Right ventricle myocardium inferior (tissue), 1 donor: Measurements from ENCODE around the gene KRT37. TPM values are rescaled to one million over a fixed set of nuclear protein-coding genes. Genes with fewer than 3 reads are reported as not detected.

Source experiments
- ATAC-seq: fragments of 200-7000 bp; cut with Tn5 transposase; one replicate; pipeline ENCODE4 v1.9.1; 2020; ENCODE audit warnings: mild to moderate bottlenecking, moderate library complexity
- DNase-seq: peaks from one replicate; pipeline ENCODE4 v3.0.0; 2021; ENCODE audit errors: missing footprints
- intact Hi-C: fragments of 100-400 bp; cut with DNase I; formaldehyde crosslinking; loops from one replicate; pipeline ENCODE4 v1.11.0; 2022
- long read RNA-seq: library from polyadenylated mRNA; unstranded; transcript quantifications from one replicate; pipeline ENCODE4 v2.0.0, GENCODE V29; 2021
- total RNA-seq: library from RNA; stranded (reverse); fragmentation: NEBNext Ultra II Directional; extraction: Animal tissue kit (Norgen Biotek cat#: 25700); gene quantifications from one replicate; pipeline ENCODE4 v1.2.1, GENCODE V29; 2021
- donor health status: DM: no; HTN: yes; CAD: no; lungs with severe emphysema.

The KRT37 gene
- not detected for total RNA-seq
- long read RNA-seq, result 0 reads

- no peak for DNase-seq
- intact Hi-C loops, result no loop called here
- ATAC-seq, result no peak
Measured at GRCh38 chr17:41424111-41424635, at the start of gene KRT37. Gene KRT37, minus strand, starts transcription at chr17:41424585. Its CDS starts 62 bp downstream, at chr17:41424523.

DNA sequence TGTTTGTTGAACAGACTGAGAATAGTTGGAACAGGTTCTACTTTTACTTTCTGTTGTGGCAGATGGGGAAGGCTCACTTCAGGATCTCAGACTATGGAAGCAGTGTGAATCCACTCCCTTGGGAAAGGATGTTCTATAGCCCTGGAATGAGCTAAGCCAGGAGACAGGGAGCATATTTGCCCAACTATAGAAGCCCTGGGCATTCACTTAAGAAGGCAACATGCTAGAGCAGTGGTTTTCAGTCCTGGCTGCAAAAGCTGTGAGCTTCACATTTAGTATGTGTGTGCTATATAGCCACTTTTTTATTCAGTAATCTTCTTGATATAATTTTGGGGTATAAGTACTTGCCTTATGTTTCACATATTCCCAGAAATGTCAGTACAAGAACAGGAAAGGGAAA, 44.0 kb upstream of the KRT37 start:
- intact Hi-C loops, result loop anchor here (10.0 kb wide), 1 partner anchor 164 kb away; the partner anchor contains the start of genes KRTAP16-1 and KRTAP29-1
- no peak for ATAC-seq
- no peak for DNase-seq

- no peak for ATAC-seq
- intact Hi-C loops, result loop anchor here (10.0 kb wide), 1 partner anchor 163 kb away; the partner anchor contains the start of genes KRTAP16-1 and KRTAP29-1
Measured at GRCh38 chr17:41467561-41467960, 43.2 kb upstream of the KRT37 start.

GRCh38 chr17:41466988-41467387, 42.6 kb upstream of the KRT37 start, which contains the start of gene KRT32:
Gene KRT32, minus strand, starts transcription at chr17:41467386. Its CDS starts 61 bp downstream, at chr17:41467325.
- no peak for DNase-seq
- no peak for ATAC-seq
- intact Hi-C loops, result loop anchor here (10.0 kb wide), 1 partner anchor 162 kb away; the partner anchor contains the start of genes KRTAP16-1 and KRTAP29-1

More at GRCh38 chr17:41467561-41467960, 43.2 kb upstream of the KRT37 start:
- no peak for DNase-seq

DNA sequence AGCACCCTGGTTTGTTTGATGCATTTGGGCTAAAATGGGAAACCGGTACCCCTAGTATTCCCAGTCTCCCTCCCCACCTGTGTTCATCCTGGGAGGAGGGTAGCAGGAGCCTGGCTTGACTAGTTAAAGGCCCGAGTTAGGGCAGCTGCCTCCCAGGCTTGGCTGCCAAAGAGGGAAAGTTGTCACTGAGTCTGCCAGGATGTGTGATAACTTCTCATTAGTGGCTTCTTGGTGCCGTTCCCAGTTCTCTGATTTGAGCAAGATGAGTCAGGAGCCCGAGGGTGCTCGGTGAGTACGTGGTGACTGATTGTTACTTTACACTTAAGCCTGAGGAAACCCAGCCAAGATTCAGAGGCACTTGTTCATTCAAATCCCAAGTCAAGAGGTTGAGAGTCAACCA, 40.3 kb upstream of the KRT37 start:
- DNase-seq (no peak), ATAC-seq (peak; percentile 93)
- intact Hi-C loops, result loop anchor here (10.0 kb wide), 1 partner anchor 160 kb away; the partner anchor contains the start of genes KRTAP16-1 and KRTAP29-1

- ATAC-seq (no peak), DNase-seq (no peak)
- intact Hi-C loops, result loop anchor here (10.0 kb wide), 1 partner anchor 159 kb away; the partner anchor contains the start of genes KRTAP16-1 and KRTAP29-1
Measured at GRCh38 chr17:41464173-41464572, 39.8 kb upstream of the KRT37 start.

GRCh38 chr17:41463746-41464145, 39.4 kb upstream of the KRT37 start:
- DNase-seq (no peak), ATAC-seq (no peak)
- intact Hi-C loops, result loop anchor here (10.0 kb wide), 1 partner anchor 159 kb away; the partner anchor contains the start of genes KRTAP16-1 and KRTAP29-1

- intact Hi-C loops, result loop anchor here (10.0 kb wide), 1 partner anchor 158 kb away; the partner anchor contains the start of genes KRTAP16-1 and KRTAP29-1
- DNase-seq (no peak), ATAC-seq (no peak)
Measured at GRCh38 chr17:41462705-41463104, 38.3 kb upstream of the KRT37 start.

DNA sequence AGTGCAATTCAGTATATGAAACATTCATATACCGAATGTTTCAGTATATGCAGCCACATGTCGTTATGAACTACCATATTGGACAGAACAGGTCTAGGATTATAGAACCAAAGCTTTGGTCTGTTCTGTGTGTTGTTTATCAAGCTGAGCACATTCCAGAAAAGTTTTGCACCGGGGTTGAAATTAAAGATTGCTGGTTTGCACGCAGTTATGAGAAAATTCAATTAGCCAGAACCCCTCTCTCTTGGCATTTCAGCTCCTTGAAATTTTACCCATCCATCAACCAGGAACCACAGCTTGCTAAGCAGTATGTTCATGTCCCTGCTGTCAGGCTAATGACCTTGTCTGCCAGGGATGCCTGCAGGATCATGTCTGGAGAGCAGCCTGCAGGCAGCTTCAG, 33.3 kb upstream of the KRT37 start:
- DNase-seq (no peak), ATAC-seq (no peak)
- intact Hi-C loops, result no loop called here

- DNase-seq (no peak), ATAC-seq (no peak)
- intact Hi-C loops, result no loop called here
Measured at GRCh38 chr17:41456204-41456603, 31.8 kb upstream of the KRT37 start.

- intact Hi-C loops, result no loop called here
- ATAC-seq (no peak), DNase-seq (no peak)
Measured at GRCh38 chr17:41455236-41455635, 30.9 kb upstream of the KRT37 start.

GRCh38 chr17:41453066-41453465, 28.7 kb upstream of the KRT37 start:
- intact Hi-C loops, result no loop called here

DNA sequence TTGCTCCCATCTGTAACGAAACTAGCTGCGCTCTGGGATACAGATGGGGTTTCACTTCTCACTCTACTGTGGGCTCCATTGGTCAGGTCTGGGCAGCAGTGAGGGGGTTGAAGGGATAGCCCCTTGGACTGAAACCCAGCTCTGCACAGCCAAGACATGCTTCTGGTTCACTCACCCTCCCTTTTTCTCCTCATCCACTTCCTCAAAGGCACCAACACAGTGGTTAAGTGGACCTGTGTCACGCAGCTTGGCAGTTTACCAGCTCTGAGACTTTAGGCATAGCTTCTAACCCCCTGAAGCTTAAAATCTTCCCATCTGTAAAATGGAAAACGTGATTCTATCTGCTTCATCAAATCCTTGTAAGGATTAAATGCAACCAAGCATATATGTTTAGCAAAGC, 27.9 kb upstream of the KRT37 start:
- ATAC-seq (no peak), DNase-seq (no peak)
- intact Hi-C loops, result no loop called here

More at GRCh38 chr17:41453066-41453465, 28.7 kb upstream of the KRT37 start:
- no peak for ATAC-seq
- DNase-seq, result no peak

DNA sequence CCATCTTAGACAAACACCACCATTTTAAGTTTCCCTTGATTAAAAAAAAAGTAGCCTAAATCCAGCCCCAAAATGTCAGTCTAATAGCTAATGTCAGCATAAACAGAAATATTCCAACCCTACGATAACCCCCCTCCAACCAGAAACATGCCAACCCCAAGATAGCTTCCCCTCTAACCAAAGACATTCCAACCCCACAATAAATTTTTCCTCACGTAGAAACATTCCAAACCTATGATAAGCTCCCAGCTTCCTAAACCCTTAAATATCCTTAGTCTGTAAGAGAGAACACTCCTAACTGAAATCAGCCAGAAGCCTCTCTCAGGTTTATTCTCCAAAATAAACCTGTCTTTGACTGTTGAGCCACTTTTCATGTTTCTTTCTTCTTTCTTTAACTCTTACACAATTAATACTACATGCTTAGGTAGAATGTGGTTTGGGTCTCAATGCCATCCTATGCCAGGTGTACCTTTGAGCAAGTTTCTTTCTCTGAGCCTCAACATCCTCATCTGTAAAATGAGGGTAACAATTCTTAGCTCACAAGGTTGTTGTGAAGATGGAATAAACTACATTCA, 26.9 kb upstream of the KRT37 start:
- no peak for DNase-seq
- intact Hi-C loops, result no loop called here
- no peak for ATAC-seq

DNA sequence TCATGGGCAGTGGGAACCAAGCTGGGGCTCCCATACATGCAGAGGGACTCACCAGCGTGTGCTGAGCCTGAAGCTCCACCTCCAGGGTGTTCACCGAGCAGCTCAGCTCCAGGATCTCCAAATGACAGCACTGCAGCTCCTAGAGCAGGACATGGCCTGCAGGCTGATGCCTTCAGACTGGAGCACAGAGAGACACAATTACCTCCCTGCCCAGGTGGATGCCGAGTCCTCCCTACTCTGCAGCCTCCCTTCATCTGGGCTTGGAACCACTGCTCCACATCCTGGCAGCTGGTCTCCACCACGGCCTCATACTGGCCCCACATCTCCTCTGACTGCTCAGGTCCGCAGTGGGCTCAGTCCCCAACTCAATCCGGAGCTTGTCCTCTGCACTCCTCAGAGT, 24.6 kb upstream of the KRT37 start:
- intact Hi-C loops, result no loop called here
- DNase-seq (no peak), ATAC-seq (no peak)

GRCh38 chr17:41448506-41448905, 24.1 kb upstream of the KRT37 start:
- DNase-seq (no peak), ATAC-seq (no peak)
- intact Hi-C loops, result no loop called here

DNA sequence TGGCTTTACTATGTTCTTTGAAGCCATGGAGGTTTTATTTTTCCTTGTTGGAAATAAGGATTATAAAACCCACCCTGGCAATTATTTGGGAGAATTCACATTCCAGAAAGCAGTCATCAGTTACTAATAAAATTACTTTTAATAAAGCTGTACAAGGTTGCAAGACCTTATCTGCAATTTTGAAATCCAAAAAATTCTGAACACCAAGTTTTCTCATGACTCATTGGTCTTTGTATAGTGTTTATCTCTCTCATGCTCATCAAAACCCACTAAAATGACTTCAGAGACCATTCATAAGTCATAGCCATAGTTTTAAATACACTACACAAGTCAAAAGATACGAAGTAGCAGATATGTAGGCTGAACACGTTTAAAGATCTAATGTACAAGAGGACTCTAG, 22.4 kb upstream of the KRT37 start:
- intact Hi-C loops, result no loop called here
- no peak for DNase-seq
- ATAC-seq, result no peak

DNA sequence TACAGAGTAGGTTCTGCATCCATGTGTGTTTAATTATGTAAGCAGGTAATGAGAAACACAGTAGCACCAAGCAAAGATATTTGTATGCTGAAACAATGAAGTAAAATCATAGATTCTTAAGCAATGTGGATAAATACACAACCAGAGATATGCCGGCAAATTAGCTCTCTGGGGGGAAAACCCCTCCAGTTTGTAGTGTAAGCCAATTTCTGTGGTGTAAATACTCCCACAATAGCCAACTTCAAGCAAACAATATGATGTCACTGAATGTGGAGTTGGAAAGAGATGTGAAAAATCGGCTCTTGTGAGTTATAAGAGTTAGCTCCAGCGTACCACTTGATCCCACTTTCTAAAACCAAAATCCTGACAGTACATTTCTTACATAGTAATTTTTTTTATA, 20.3 kb upstream of the KRT37 start:
- intact Hi-C loops, result no loop called here
- no peak for ATAC-seq
- no peak for DNase-seq

DNA sequence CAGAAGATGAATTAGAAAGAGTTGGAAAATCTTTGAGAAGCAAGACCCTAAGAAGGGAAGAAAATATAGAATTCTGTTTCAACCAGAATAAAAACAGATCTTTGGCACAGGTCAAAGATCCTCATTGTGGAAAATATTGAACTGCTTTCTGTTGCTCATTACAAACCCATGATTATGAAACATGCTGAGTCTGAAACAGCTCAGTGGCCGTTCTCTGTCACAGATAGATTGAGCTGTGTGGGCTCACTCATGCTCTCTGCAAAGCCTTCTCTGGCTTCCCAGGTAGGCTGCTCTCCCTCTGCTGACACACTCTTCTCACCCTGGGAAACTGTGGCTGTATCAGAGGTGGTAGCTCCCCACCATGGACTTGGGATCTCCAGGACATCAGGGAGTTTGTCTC, 19.8 kb upstream of the KRT37 start:
- no peak for DNase-seq
- intact Hi-C loops, result no loop called here
- ATAC-seq, result no peak

DNA sequence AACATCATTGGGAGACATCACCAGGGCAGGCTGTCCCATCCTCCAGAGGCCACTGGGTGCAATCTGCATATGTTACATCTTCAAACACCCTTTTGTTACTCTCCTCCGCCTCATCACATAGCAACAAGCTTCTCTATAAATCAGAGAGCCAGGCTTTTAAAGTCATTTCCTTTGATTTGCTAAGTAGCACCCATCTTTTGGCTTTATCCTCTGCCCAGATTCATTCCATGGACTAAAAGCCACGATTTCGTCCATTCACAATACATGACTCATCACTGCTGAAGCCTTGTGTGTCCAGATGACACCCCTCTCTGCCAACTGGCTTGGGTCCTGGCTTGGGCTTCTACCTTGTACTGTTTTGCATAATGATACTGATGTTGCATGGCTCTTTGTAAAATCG, 18.4 kb upstream of the KRT37 start:
- no peak for DNase-seq
- intact Hi-C loops, result no loop called here
- ATAC-seq, result no peak
